HG03354 (cell line): Measurements from ENCODE around the gene AGTR1.
"Not testable (repeated sequence)": the region's sequence is repeated elsewhere in the genome, so short reads cannot be mapped to it uniquely, and the experiment has no call there.

Experiments
- ATAC-seq: cut with Tn5 transposase; IDR thresholded peaks from one replicate; pipeline ENCODE4 v1.9.1; 2021; ENCODE audit warnings: mild to moderate bottlenecking; ENCODE audit not compliant: unreplicated experiment, poor library complexity, severe bottlenecking

Gene AGTR1

DNA sequence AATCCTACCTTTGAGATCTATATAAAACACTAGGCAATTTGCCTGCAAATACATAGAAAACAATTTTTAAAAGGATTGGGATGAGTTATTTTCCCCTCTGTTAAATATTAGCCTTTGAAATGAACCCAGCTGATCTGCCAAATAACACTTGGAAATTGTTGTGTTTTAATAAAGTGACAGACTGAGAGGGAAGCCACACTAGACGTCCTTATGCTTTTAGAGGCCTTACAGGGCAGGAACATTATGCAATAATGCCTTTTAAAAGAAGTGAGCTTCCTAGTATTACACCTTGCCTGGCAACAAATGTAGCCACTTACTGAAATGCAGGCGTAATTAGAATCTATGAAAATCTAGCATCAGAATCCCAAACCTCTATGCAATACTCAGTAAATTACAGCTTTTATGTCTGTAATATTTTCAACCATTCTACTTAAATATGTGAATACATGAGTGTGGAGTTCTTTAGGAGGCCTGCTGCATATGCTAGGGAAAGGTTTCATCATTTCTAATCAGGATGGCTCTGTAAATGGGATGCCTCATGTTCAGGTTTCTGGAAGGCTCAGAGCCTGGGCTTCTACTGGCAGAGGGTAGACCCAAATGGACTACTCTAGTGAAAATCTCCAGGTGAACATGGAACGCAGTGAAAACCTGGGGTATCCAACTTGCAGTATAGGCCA, 20.3 kb downstream of the AGTR1 start:
- no peak for ATAC-seq

- ATAC-seq = no peak
Observed at GRCh38 chr3:148718982-148719862, 21.5 kb downstream of the AGTR1 start.

DNA sequence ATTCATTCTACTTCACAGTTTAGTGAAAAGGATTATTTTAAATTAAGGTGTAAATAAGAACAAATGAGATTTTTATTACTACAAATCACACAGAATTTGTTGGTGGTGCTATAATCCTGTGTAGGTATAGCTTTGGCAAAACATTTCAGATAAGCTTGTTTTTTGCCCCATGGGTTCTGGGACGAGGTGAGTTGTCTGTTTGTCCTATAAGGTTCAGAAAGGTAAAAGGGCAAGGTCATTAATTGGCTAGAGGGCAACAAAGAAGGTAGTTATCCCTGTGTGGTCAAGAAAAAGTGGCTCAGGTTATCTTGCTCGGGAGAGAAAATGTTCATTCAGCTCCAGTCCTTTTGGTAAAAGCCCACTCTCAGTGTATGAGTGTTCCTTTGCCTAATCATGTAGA, 23.2 kb downstream of the AGTR1 start:
- no peak for ATAC-seq

- no peak for ATAC-seq
Observed at GRCh38 chr3:148723631-148724030, 25.9 kb downstream of the AGTR1 start.

DNA sequence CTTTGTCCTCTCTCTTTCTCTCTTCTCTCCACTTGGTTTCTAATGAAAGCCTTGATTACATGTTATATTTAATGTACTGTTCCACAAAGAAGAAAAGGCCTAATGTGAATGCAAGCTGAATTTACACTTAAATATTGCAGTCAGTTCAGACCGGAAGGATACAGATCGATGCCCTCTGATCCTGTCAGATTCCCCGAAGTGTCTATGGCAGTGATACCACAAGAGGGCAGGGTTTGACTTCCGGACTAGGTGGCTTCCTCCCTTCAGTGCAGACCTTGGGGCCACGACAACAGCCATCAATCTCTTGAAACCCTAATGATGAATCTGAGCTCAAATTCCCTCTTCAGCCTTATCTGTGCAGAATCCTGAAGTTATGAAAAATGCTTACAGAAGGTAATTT, 29.5 kb downstream of the AGTR1 start:
- peak; percentile 96 for ATAC-seq

GRCh38 chr3:148728753-148729152, 31.1 kb downstream of the AGTR1 start:
- ATAC-seq = no peak

GRCh38 chr3:148729476-148730055, 31.9 kb downstream of the AGTR1 start:
- ATAC-seq = no peak

DNA sequence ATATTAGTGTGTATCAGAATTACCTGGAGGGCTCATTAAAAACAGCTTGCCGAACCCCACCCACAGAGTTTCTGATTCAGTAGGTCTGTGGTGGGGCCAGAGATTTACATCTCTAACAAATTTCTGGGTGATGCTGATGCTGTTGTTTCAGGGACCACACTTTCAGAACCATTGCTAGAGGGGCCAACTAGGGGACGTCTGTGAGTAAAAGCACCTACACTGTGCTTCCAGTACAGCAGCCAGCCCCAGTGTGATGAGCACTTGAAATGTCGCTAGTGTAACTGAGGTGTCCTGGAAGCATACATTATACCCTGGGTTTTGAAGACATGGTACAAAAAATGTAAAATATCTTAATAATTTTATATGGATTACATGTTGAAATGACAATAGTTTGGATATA, 33.0 kb downstream of the AGTR1 start:
- no peak for ATAC-seq

DNA sequence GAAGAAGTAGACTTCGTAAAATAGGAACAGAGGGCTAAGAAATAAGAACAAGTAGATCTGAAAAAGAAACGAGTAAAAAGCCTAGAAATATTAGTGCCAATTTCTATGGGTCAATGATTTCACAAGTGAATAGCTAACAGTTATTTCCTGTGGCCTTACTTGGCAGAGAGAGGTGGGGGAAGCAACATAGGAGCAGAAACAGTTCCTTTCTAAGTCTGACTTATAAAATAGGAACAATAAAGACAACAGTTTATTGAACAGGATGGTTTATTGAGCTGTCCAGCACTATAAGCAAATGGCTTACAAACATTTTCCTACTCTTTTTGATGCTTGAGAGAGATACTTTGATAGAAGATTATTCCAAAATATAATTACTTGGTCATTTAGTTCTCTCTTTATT, 37.9 kb downstream of the AGTR1 start:
- peak; percentile 69 for ATAC-seq

DNA sequence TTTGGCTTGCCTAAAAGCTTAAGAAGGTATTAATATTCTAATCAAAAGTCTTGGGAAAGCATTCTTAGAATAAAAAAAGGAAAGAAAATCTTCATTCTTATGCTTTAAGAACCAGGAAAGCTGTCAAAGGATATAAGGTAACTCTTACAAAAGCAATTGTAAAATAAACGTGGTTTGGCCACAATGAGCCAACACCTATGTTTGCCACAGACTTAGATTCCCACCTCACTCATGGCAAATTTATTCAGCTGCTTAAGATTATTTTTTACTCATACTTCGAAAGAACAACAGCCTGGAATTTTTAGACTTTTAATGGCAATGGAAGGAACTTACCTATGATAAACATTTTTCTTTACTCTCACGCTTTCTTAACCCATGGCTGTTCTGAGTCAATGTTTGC, 38.4 kb downstream of the AGTR1 start:
- ATAC-seq = no peak

GRCh38 chr3:148737104-148737530, 39.4 kb downstream of the AGTR1 start:
- no peak for ATAC-seq

DNA sequence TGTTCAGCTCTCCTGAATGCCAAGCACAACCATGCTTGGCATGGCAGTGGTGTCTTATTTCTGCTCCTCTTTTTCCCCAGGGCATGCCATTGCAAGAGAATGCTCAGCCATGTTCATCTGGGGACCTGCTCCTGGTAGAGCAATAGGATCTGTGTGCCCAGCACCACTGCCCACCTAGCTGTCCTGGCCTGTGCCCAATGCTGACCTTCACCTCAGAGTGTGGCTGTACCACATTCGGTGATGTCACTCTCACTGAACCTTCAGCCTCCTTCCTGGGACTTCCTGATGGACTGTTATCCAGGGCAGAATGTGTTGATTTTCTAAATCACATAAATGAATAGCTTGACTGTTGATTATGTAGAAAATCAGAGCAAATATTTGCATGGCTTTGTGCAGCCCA, 42.0 kb downstream of the AGTR1 start:
- no peak for ATAC-seq

GRCh38 chr3:148740291-148740690, 42.6 kb downstream of the AGTR1 start:
- ATAC-seq = no peak

- ATAC-seq = no peak
Observed at GRCh38 chr3:148741219-148741618, 43.5 kb downstream of the AGTR1 start.

DNA sequence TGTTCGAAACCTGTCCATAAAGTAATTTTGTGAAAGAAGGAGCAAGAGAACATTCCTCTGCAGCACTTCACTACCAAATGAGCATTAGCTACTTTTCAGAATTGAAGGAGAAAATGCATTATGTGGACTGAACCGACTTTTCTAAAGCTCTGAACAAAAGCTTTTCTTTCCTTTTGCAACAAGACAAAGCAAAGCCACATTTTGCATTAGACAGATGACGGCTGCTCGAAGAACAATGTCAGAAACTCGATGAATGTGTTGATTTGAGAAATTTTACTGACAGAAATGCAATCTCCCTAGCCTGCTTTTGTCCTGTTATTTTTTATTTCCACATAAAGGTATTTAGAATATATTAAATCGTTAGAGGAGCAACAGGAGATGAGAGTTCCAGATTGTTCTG, 44.4 kb downstream of the AGTR1 start:
- no peak for ATAC-seq

DNA sequence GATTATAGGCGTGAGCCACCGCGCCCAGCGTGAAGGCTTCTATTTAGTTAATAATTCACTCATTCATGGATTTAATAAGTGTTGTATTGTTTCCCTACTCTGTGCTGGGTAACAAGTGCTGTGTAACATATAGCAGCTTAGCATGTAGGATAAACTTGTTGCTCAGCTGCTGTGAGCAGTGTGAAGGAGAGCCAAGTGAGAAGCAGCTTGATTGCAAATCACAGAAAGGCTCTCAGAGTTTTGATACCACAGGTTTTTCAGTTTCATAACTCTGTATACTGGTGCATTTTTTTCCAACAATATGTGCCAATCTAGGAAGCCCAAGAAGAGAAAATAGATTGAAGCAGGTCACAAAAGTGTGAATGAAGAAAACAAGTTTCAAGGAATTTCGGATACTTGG, 48.4 kb downstream of the AGTR1 start:
- ATAC-seq = no peak

GRCh38 chr3:148748283-148748682, 50.6 kb downstream of the AGTR1 start:
- ATAC-seq = no peak

- ATAC-seq = no peak
Observed at GRCh38 chr3:148750296-148750695, 52.6 kb downstream of the AGTR1 start.

DNA sequence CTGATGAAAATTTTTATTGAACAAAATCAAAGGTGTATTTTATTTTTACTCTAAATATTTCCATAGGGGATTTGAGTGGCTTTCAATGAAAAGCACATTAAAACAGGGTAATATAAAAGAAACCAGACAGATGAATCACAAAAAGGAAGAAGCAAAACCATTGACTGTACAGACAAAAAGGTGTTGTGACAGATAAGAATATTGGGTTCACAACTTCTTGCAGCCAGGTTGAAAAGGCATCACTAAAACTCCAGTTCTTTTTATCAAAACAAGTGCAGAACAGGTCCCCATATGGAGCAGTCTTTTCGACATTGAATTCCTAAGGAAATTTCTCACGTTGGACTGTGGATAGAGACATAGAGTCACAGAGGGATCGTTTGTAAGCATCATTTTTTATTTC, 53.8 kb downstream of the AGTR1 start:
- ATAC-seq = no peak

GRCh38 chr3:148753385-148753784, 55.7 kb downstream of the AGTR1 start:
- ATAC-seq = not testable (repeated sequence)

DNA sequence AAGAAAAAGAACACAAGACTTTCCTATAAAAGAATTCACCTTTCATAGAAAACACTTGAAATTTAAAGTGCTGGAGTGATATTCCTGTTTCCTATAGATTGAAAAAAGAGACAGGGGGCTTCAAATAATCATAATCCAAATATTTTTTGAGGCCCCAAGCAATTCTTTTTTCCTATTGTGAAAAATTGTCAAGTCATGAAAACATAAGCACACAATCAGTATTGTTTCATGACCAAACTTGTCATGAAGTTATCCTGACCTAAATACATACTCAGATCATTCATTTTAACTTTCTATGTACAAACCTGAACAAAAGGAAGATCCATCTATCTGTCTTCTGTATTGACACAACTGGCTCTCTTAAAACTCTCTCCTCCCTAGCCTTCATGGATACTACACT, 57.9 kb downstream of the AGTR1 start:
- no peak for ATAC-seq
